AG09319 (cell line): ENCODE results near the gene SPEF2.
A peak's percentile ranks its signal among the peaks of the same experiment; 100 is the strongest.

Source experiments
- DNase-seq: peaks from one replicate; pipeline ENCODE4 v3.0.0-alpha.2; 2010; ENCODE audit warnings: low read depth; ENCODE audit errors: extremely low read depth
- CTCF ChIP-seq: IDR thresholded peaks from 2 replicates; pipeline ENCODE4 v1.5.1; 2011; ENCODE audit warnings: low read depth, mild to moderate bottlenecking, inconsistent platforms, low read length, moderate library complexity

Gene SPEF2

GRCh38 chr5:35698047-35698808 lies 80.6 kb downstream of the SPEF2 start:
- TF ChIP-seq CTCF, result no peak
- DNase-seq, result no peak

- no peak for TF ChIP-seq CTCF
- no peak for DNase-seq
Measured at GRCh38 chr5:35707659-35708058, 90.0 kb downstream of the SPEF2 start.

GRCh38 chr5:35709688-35710087 lies 92.0 kb downstream of the SPEF2 start:
- no peak for DNase-seq

GRCh38 chr5:35717718-35718117 lies 100.1 kb downstream of the SPEF2 start:
- no peak for TF ChIP-seq CTCF

More at GRCh38 chr5:35709688-35710087, 92.0 kb downstream of the SPEF2 start:
- TF ChIP-seq CTCF, result no peak

GRCh38 chr5:35735718-35736117 lies 118.1 kb downstream of the SPEF2 start:
- DNase-seq, result no peak
- TF ChIP-seq CTCF, result no peak

More at GRCh38 chr5:35717718-35718117, 100.1 kb downstream of the SPEF2 start:
- no peak for DNase-seq

GRCh38 chr5:35736280-35736679 lies 118.6 kb downstream of the SPEF2 start:
- no peak for TF ChIP-seq CTCF
- DNase-seq, result no peak

- DNase-seq, result peak; percentile 16
Measured at GRCh38 chr5:35741126-35741716, 123.6 kb downstream of the SPEF2 start.

More at GRCh38 chr5:35741126-35741716, 123.6 kb downstream of the SPEF2 start:
- TF ChIP-seq CTCF, result no peak
